K562 (cell line): Measurements from ENCODE around the gene SPDYE1. TPM values are rescaled to one million over a fixed set of nuclear protein-coding genes. Genes with fewer than 3 reads are reported as not detected.
"Not testable (repeated sequence)": the region's sequence is repeated elsewhere in the genome, so short reads cannot be mapped to it uniquely, and the experiment has no call there.

Experiments used
- ATAC-seq: fragments of 200-7000 bp; cut with Tn5 transposase; 3 replicates; pipeline ENCODE4 v1.9.1; 2020; ENCODE audit warnings: moderate library complexity
- Bru-seq: library from RNA; stranded (reverse); fragments of 400-500 nt; gene quantifications from one replicate; lab custom pipeline; 2021; lab: Mats Ljungman, UMichigan
- BruChase-seq, 2 experiments: library from RNA; stranded (reverse); fragments of 400-500 nt; gene quantifications; one replicate each; lab custom pipeline; 2021; lab: Mats Ljungman, UMichigan
- BruUV-seq: library from RNA; stranded (reverse); fragments of 400-500 nt; replicated peaks from 2 replicates; lab custom pipeline; 2021; lab: Mats Ljungman, UMichigan
- CTCF ChIA-PET: fragments of 300-600 bp; formaldehyde crosslinking; extraction: SDS; loops from one replicate; lab custom pipeline; 2021; ENCODE audit warnings: low intra/inter-chr PET ratio; lab: Yijun Ruan, JAX
- POLR2A ChIA-PET: fragments of 300-600, 350-650 bp; sonication (Branson Sonifier 250); formaldehyde crosslinking; extraction: SDS; loops from one replicate; lab custom pipeline; 2021; ENCODE audit warnings: antibody characterized with exemption, inconsistent platforms; lab: Yijun Ruan, JAX
- DNase-seq, 4 experiments: peaks; one replicate each; pipeline versions ENCODE4 v3.0.0 to v3.0.0-alpha.2; 2011 to 2018; ENCODE audit warnings: low spot score in 3 of 4, mixed read lengths in 3 of 4; ENCODE audit errors: extremely low read depth in 1 of 4
- FAIRE-seq: peaks from 2 replicates; lab custom pipeline; 2011; peaks lifted over from hg19 to GRCh38; lab: Jason Lieb, UNC
- H2AFZ ChIP-seq: 2 replicates; pipeline ENCODE4 v1.6.0; 2011; ENCODE audit warnings: low read depth, low read length, control low read depth, inconsistent platforms
- H3K27ac ChIP-seq: fragments of 200-600 bp; 3 replicates; pipeline ENCODE4 v1.8.0; 2011; ENCODE audit warnings: low read depth, mild to moderate bottlenecking, control low read depth, inconsistent platforms, low read length, moderate library complexity, mixed read lengths; ENCODE audit errors: extremely low read depth
- H3K27me3 ChIP-seq, 2 experiments: fragments of 300-600 bp in 1 of 2; 2 replicates in 1 of 2; 3 replicates in 1 of 2; pipeline versions ENCODE4 v1.6.0 to v1.8.0; 2011; ENCODE audit warnings: inconsistent platforms in 2 of 2, low read length in 2 of 2, mild to moderate bottlenecking in 1 of 2, mixed read lengths in 1 of 2, moderate library complexity in 1 of 2; ENCODE audit not compliant: control insufficient read depth in 2 of 2, insufficient read depth in 2 of 2
- H3K36me3 ChIP-seq: fragments of 300-600 bp; 3 replicates; pipeline ENCODE4 v1.8.0; 2011; ENCODE audit warnings: mild to moderate bottlenecking, low read length, inconsistent platforms; ENCODE audit not compliant: control insufficient read depth, insufficient read depth
- H3K4me1 ChIP-seq, 2 experiments: fragments of 200-600 bp in 1 of 2; replicated peaks in 1 of 2; 2 replicates in 1 of 2; 3 replicates in 1 of 2; pipeline versions ENCODE4 v1.5.1 to v1.8.0; 2011; ENCODE audit warnings: inconsistent platforms in 2 of 2, low read length in 2 of 2, mild to moderate bottlenecking in 1 of 2, mixed read lengths in 1 of 2, moderate library complexity in 1 of 2; ENCODE audit not compliant: control insufficient read depth in 2 of 2, insufficient read depth in 2 of 2
- H3K4me2 ChIP-seq: 2 replicates; pipeline ENCODE4 v1.6.1; 2011; ENCODE audit warnings: low read length, control low read depth, inconsistent platforms, mixed read lengths; ENCODE audit not compliant: insufficient read depth
- H3K4me3 ChIP-seq: fragments of 200-600 bp; sonication (generic), shearing (Covaris generic); 2 replicates; pipeline ENCODE4 v1.5.1; 2016; ENCODE audit warnings: control low read depth, inconsistent platforms
- H3K79me2 ChIP-seq: fragments of 200-600 bp; 3 replicates; pipeline ENCODE4 v1.8.0; 2011; ENCODE audit warnings: low read length, inconsistent platforms; ENCODE audit not compliant: control insufficient read depth, insufficient read depth
- H3K9ac ChIP-seq, 2 experiments: 2 replicates each; pipeline versions ENCODE4 v1.6.0 to v1.6.1; 2011; ENCODE audit warnings: low read depth in 2 of 2, low read length in 2 of 2, control low read depth in 1 of 2, inconsistent platforms in 1 of 2, mild to moderate bottlenecking in 1 of 2, mixed read lengths in 1 of 2; ENCODE audit not compliant: insufficient read depth in 1 of 2
- H3K9me1 ChIP-seq: one replicate; pipeline ENCODE4 v1.6.0; 2011; ENCODE audit warnings: inconsistent platforms, mild to moderate bottlenecking, low read length, moderate library complexity; ENCODE audit not compliant: control insufficient read depth, insufficient read depth
- H3K9me3 ChIP-seq: replicated peaks from 2 replicates; pipeline ENCODE4 v1.5.1; 2011; ENCODE audit warnings: low read depth, low read length, inconsistent platforms; ENCODE audit not compliant: control insufficient read depth, insufficient read depth
- H4K20me1 ChIP-seq: replicated peaks from 2 replicates; pipeline ENCODE4 v1.6.1; 2011; ENCODE audit warnings: low read length, inconsistent platforms, mixed read lengths; ENCODE audit not compliant: control insufficient read depth, insufficient read depth
- E2F6 ChIP-seq, 2 experiments: IDR thresholded peaks; 2 replicates each; pipeline ENCODE4 v1.6.1; 2011; ENCODE audit warnings: borderline replicate concordance in 1 of 2, control low read depth in 1 of 2, low read depth in 1 of 2, low read length in 1 of 2, mild to moderate bottlenecking in 1 of 2, mixed read lengths in 1 of 2, moderate library complexity in 1 of 2; ENCODE audit not compliant: insufficient read depth in 1 of 2, insufficient read length in 1 of 2, poor library complexity in 1 of 2, severe bottlenecking in 1 of 2; ENCODE audit errors: extremely low read depth in 1 of 2
- WGBS: fragments of 100-300 bp; shearing (Covaris generic); methylation state at CpG from one replicate; pipeline ENCODE4 v1.1.6; 2016; ENCODE audit warnings: low coverage, mixed read lengths; ENCODE audit not compliant: insufficient coverage; ENCODE audit errors: missing lambda C conversion rate; 5-methylcytosine and 5-hydroxymethylcytosine counted together
- in situ Hi-C: fragments of 300-500 bp; cut with MboI; formaldehyde crosslinking; loops from 4 replicates; pipeline ENCODE4 v1.15.0; 2018; ENCODE audit warnings: inconsistent platforms, mixed read lengths
- intact Hi-C: fragments of 100-400 bp; cut with micrococcal nuclease; formaldehyde crosslinking; loops from 2 replicates; pipeline ENCODE4 v1.14.2; 2022
- long read RNA-seq, 3 experiments: library from polyadenylated mRNA in 2 of 3; library from RNA in 1 of 3; unstranded in 2 of 3; stranded (forward) in 1 of 3; transcript quantifications; one replicate each; pipeline ENCODE4 v2.0.0, GENCODE V29; 2019 to 2022
- polyA minus RNA-seq, 3 experiments: library from RNA; depleted of rRNA, polyadenylated mRNA; stranded (reverse); fragments of >200 nt; gene quantifications; 2 replicates each; pipeline ENCODE4 v1.2.3, GENCODE V29; 2011
- polyA plus RNA-seq, 8 experiments: library from polyadenylated mRNA; depleted of rRNA in 4 of 8; stranded (reverse) in 5 of 8; unstranded in 3 of 8; fragments of >200 nt; fragmentation: Nextera tagmentation in 2 of 8; fragmentation: Illumina TruSeq in 1 of 8; extraction: Ambion mirVana in 2 of 8; extraction: Trizol in 1 of 8; gene quantifications; 2 replicates each; pipeline versions ENCODE4 v1.2.1 to v1.2.3, GENCODE V29; 2011 to 2014; ENCODE audit warnings: inconsistent platforms in 1 of 8, missing spikeins in 1 of 8
- total RNA-seq, 7 experiments: library from RNA; depleted of rRNA in 6 of 7; stranded (reverse); fragments of >200 nt in 6 of 7; fragmentation: Illumina TruSeq in 2 of 7; extraction: Trizol in 2 of 7; gene quantifications; 2 replicates each; pipeline versions ENCODE4 v1.2.1 to v1.2.3, GENCODE V29; 2011 to 2021; ENCODE audit warnings: low replicate concordance in 1 of 7

Gene SPDYE1
- total RNA-seq (2011; cell fraction: chromatin; rRNA removed; ENCODE audit: low replicate concordance): 0.65 TPM in 1 of 2 replicates, not detected in the other
- total RNA-seq (2011; cell fraction: nucleolus; rRNA removed): not detected in 2 replicates
- not detected in 2 replicates for total RNA-seq (2011; cell fraction: nucleoplasm; rRNA removed)
- not detected in 2 replicates for total RNA-seq (2014; rRNA removed)
- not detected in 2 replicates for total RNA-seq (2014; rRNA removed; fragmentation: Illumina TruSeq; extraction: Trizol)
- total RNA-seq (2015; rRNA removed; fragmentation: Illumina TruSeq; extraction: Trizol): not detected in 2 replicates
- total RNA-seq (2021): not detected in 2 replicates
- not detected in 2 replicates for polyA plus RNA-seq (2011; rRNA removed)
- not detected in 2 replicates for polyA plus RNA-seq (2011; cell fraction: cytosol; rRNA removed)
- not detected in 2 replicates for polyA plus RNA-seq (2011; cell fraction: nucleus; rRNA removed)
- polyA plus RNA-seq (2012): 0.13 and 0.18 TPM in 2 replicates
- not detected in 2 replicates for polyA plus RNA-seq (2014; fragmentation: Illumina TruSeq; extraction: Trizol)
- under 1 TPM; 0.04 to 0.10 TPM for polyA plus RNA-seq (2014; fragmentation: Nextera tagmentation; extraction: Ambion mirVana)
- not detected in 2 replicates for polyA plus RNA-seq (2014; rRNA removed)
- polyA minus RNA-seq (2011; rRNA and poly(A)+ RNA removed): not detected in 2 replicates
- not detected in 2 replicates for polyA minus RNA-seq (2011; cell fraction: cytosol; rRNA and poly(A)+ RNA removed)
- polyA minus RNA-seq (2011; cell fraction: nucleus; rRNA and poly(A)+ RNA removed): not detected in 2 replicates
- not detected for Bru-seq, nascent RNA
- percentile 5 among the genes with signal in this experiment for BruChase-seq, experiment 1, labeled RNA remaining after a 2-hour chase
- not detected for BruChase-seq, experiment 2, labeled RNA remaining after a 6-hour chase
- long read RNA-seq, experiment 1, partial matches to known transcripts: 0 of 10 reads
- long read RNA-seq, experiment 1, other reads (novel, unspliced or antisense): 10 of 10 reads
- long read RNA-seq, experiment 2: 0 reads
- long read RNA-seq, experiment 3: 0 reads

DNA sequence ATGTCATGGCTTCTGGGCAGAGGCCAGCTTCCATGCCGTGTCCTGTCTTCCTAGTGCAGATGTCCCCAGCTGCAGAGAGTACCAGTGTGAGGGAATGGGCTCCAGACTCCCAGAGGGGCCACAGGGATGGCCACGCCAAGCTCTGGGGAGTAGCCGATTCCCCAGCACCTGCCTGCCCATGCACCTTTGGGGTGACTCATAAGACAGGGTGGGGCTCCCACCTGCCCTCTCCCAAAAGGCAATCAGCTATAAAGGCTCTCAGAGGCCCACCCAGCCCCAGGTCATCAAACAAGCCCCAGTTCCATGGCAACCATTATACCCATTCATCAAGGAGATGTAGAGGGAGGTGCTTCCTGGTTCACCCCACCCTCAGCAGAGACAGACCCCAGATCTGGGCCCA lies at the start of gene SPDYE1:
Gene SPDYE1 (plus strand): TSS at position 366 of the 400 bp plus-strand sequence. CDS start 2,053 bp downstream, outside the sequence.
- H3K4me1 ChIP-seq, ATAC-seq, H3K4me3 ChIP-seq, H3K9ac ChIP-seq, intact Hi-C loops, DNase-seq, H3K4me2 ChIP-seq, H3K36me3 ChIP-seq, H3K27me3 ChIP-seq, BruUV-seq, CTCF ChIA-PET, H3K9me3 ChIP-seq, H3K79me2 ChIP-seq, H2AFZ ChIP-seq, FAIRE-seq, POLR2A ChIA-PET, H4K20me1 ChIP-seq, H3K9me1 ChIP-seq, in situ Hi-C loops, H3K27ac ChIP-seq: not testable (repeated sequence)
- 100% methylated on average over 1 of the region's 3 CpGs for WGBS

DNA sequence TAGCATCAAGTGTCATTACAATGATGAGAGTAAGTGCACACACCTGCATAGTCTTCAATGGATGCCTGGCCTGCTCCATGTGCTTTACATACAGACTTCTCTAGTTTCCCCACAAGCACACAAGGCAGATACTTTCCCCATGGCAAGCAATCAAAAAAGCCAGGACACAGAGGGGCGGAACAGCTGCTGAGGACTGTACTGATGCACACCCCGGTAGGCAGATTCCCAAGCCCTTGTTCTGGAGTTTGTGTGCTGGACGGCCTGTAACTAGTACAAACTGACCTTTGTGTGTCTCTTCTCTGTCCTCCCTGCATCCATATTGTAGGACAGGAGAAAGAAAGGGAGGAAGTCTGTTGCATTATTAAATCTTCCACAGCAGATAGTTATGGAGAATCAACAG lies 45.7 kb upstream of the SPDYE1 start:
- intact Hi-C loops: loop anchor here (10.0 kb wide), 1 partner anchor 367 kb away; the partner anchor contains the start of gene STK17A
- Histone ChIP-seq H3K36me3 (peaks cover 10% of the 10 kb centered on the region; the same call in 2 of the 3 replicates), H3K9ac (no peak overlapping the region), H3K4me2 (no peak overlapping the region), H3K27me3 (no peaks in the 10 kb centered on the region), H3K4me1 (no peaks in the 10 kb centered on the region), H3K9me3 (no peaks in the 10 kb centered on the region), H4K20me1 (no peaks in the 10 kb centered on the region; the same call in 1 of the 2 replicates), H3K27ac (no peak overlapping the region), H3K4me3 (no peak overlapping the region), H2AFZ (no peak overlapping the region), H3K9me1 (no peaks in the 10 kb centered on the region), H3K79me2 (no peaks in the 10 kb centered on the region)
- TF ChIP-seq E2F6 (IDR thresholded peaks at IDR 0.05; ENCODE audit: borderline replicate concordance in 1 of 2, extremely low read depth in 1 of 2, insufficient read depth in 1 of 2, insufficient read length in 1 of 2, low read depth in 1 of 2, low read length in 1 of 2, poor library complexity in 1 of 2, severe bottlenecking in 1 of 2): no peak
- ATAC-seq: no peak
- WGBS: 41% methylated on average over 3 of the region's 3 CpGs
- no peak for FAIRE-seq
- in situ Hi-C loops: no loop called here
- ChIA-PET CTCF (no interaction called here), POLR2A (no interaction called here)
- BruUV-seq: no TSS peak
- no peak for DNase-seq
